HG03139 (cell line): ENCODE measurements around the gene RSAD2.
"Not testable (repeated sequence)": the region's sequence is repeated elsewhere in the genome, so short reads cannot be mapped to it uniquely, and the experiment has no call there.

Experiments
- ATAC-seq: cut with Tn5 transposase; IDR thresholded peaks from one replicate; pipeline ENCODE4 v1.9.1; 2021; ENCODE audit not compliant: unreplicated experiment

Gene RSAD2

DNA sequence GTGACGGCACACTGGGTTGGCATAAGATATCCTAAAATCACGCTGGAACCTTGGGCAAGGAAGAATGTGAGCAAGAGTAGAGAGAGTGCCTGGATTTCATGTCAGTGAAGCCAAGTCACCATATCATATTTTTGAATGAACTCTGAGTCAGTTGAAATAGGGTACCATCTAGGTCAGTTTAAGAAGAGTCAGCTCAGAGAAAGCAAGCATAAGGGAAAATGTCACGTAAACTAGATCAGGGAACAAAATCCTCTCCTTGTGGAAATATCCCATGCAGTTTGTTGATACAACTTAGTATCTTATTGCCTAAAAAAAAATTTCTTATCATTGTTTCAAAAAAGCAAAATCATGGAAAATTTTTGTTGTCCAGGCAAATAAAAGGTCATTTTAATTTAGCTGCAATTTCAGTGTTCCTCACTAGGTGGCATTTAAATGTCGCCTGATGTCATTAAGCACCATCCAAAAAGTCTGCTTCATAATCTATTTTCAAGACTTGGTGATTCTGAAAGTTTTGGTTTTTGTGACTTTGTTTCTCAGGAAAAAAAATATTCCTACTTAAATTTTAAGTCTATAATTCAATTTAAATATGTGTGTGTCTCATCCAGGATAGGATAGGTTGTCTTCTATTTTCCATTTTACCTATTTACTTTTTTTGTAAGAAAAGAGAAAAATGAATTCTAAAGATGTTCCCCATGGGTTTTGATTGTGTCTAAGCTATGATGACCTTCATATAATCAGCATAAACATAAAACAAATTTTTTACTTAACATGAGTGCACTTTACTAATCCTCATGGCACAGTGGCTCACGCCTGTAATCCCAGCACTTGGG, 19.6 kb downstream of the RSAD2 start:
- no peak for ATAC-seq

DNA sequence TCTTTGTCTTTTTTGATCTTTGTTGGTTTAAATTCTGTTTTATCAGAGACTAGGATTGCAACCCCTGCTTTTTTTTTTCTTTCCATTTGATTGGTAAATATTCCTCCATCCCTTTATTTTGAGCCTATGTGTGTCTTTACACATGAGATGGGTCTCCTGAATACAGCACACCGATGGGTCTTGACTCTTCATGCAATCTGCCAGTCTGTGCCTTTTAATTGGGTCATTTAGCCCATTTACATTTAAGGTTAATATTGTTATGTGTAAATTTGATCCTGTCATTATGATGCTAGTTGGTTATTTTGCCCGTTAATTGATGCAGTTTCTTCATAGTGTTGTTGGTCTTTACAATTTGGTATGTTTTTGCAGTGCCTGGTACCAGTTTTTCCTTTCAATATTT, 25.0 kb downstream of the RSAD2 start:
- not testable (repeated sequence) for ATAC-seq

DNA sequence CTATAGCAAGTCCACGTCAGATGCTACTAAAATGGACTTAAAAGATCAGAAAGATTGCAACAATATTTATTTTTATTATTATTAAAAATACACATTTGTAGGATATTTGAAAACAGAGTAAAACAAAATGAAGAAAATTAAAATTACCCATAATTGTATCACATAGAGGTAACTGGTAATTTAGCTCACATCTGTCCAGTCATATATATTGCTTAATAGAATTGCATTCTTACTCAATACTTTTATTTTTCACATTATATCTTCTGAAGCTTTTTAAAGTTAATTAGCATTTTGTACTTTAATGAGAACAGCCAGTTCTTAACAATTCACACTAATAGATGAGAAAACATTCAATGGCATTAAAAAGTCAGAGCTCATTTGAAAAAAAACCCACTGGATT, 28.1 kb downstream of the RSAD2 start:
- ATAC-seq: no peak

DNA sequence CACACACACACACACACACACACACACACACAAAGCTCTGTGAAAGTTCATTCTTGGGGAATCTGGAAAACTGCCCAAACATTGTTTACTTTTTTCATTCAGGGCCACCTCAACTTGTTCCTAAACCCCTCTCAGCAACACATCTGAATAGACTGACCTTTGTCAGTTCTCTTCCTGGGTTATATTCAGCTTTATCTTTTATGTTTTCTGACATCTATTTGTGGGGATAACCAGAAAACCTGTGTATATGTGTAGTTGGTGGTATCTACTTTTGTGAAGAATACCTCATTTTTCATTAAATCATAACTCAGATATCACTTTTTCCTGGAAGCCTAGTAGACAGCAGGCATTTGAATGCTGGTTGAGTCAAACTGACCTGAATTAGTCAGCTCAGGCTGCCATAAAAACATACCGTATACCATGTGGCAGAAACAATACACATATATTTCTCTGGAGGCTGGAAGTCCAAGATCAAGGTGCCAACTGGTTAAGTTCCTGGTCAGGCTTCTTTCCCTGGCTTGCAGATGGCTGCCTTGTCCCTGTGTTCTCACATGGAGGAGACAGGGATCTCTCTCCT, 28.7 kb downstream of the RSAD2 start:
- no peak for ATAC-seq

DNA sequence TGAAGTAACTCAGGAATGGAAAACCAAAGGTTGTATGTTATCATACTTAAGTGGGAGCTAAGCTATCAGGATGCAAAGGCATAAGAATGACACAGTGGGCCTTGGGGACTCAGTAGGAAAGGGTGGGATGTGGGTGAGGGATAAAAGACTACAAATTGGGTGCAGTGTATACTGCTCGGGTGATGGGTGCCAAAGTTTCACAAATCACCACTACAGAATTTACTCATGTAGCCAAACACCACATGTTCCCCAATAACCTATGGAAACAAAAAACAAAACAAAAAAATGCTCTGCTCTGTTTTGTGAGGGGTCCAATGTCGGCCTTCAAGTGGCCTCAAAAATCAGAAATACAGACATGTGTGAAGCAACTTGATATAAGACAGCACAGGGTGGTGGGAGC, 30.7 kb downstream of the RSAD2 start:
- no peak for ATAC-seq

DNA sequence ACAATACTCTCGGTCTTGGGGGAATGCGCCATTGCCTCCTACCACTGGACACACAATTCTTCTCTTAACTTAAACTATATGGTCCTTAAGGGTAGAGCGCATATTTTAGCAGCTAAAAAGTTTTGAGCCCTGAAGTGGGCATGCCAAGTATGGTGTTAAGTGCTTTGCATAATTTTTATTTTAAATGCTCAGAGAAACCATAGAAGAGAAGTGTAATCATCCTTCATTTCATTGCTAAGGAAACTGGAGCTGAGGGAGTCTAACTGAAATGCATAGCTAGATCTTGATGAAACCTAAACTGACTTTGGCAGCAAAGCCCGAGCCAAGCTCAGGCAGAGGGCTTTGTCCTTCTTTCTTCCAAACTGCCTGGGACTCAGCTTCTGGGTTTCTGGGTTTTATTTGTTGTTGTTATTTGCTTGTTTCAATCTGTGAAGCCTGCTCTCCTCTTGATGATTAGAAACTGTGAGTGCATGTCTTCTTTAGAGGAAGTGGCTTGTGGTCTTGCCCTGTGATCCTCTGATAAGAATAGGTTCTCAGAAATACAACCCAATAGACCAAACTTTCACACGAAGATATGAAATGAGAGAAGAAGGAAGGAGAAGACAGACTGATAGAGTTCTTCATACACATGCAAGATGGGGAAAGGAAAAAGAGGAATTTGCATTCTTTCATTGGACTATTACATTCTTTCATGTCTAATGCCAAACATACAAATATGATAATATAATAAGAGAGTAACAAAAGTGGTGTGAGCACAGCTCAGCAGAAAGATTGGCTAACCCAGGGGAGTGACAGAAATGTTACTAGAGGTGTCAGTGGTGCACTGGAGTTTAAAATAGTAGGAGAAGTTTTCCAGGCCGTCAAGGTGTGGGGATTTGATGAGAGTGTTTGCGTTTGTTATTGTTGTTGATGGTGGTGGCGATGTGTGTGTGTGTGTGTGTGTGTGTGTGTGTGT, 32.1 kb downstream of the RSAD2 start:
- ATAC-seq: peak; percentile 99

DNA sequence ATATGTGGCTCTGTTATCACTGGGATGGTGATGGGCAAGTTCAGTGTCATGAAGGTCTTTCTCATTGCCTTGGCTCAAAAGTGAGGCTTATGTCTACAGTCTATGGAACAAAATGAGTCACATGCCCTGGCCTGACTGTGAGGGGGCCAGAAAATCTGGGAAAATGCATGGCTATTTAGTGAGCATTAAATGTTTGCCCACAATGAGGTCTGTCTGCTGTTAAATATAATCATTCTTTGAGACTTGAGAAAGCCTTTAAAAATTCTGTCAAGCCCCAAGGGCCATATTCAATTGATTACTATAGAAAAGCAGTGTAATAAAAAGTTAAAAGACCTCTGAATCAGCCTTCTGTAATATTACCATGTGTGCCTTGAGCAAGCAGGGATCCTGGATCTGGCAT, 34.1 kb downstream of the RSAD2 start:
- ATAC-seq: no peak

DNA sequence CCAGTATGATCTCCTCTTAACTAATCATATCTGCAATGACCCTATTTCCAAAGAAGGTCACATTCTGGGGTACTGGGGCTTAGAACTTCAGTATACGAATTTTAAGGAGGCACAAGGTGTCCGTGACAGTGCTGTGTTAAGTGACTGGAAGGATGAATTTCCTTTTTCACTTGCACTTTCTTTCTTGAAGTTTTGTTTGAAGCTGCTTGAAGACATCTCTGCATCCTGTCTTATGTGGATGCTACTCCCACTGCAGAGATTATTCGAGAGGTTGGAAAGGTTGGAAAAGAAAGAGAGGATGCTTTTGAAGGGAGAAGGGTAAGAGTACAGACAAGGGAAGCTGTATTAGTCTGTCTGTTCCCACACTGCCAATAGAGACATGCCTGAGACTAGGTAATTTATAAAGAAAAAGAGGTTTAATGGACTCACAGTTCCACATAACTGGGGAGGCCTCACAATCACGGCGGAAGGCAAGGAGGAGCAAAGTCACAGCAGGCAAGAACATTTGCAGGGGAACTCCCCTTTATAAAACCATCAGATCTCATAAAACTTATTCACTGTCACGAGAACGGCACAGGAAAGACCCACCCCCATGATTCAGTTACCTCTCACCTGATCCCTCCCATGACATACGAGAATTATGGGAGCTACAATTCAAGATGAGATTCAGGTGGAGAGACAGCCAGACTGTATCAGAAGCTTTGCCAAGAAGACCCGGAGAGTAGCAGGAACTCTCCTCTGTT, 36.0 kb downstream of the RSAD2 start:
- no peak for ATAC-seq

DNA sequence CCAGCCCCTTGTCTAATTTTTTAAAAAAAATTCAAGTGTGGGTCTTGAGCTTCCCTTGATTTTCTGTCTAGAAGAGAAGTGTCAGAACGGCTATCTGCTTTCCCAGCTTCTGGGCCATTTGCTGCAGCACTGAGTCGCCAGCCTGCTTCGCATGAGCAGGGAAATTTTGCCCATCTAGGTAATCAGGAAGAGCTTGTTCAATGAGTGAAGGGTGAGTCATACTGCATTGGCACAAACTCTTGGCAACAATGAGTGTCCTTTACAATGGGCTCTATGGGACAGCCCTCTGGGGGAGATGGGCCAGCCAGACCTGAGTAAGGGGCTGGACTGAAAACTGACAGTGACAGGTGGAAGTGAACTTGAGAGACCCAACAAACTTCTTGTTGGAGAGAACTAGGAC, 37.3 kb downstream of the RSAD2 start:
- ATAC-seq: no peak

DNA sequence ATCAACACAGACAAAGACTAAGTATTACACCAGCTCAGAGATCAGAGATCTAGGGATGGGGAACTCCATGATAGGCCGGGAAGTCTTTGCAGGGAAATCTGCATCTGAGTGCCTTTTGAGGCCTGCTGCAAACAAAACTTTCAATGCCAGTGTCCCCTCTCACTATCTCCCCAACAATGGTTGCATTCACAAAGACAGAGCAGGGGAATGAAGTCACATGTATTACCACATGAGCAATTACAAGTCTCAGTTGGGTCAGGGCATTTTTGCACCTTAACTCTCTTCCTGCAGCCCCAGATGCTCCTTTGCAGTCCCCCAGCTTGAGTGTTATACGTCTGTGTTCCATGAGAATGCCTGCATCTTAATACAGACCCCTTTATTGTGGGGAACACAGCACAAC, 37.8 kb downstream of the RSAD2 start:
- no peak for ATAC-seq

DNA sequence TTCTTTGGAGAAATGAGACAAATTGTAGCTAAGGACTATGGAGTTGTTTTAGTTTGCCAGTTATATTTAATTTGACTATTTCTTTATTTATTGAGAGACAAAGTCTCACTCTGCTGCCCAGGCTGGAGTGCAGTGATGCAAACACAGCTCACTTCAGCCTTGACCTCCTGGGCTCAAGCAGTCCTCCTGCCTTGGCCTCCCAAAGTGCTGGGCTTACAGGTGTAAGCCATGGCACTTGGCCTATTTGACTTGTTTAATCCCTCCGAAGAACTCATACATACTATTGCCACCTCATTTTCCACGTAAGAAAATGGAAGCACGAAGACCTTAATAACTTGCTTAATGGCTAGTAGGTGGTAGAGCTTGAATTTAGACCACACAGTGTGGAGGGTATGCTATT, 38.6 kb downstream of the RSAD2 start:
- no peak for ATAC-seq

DNA sequence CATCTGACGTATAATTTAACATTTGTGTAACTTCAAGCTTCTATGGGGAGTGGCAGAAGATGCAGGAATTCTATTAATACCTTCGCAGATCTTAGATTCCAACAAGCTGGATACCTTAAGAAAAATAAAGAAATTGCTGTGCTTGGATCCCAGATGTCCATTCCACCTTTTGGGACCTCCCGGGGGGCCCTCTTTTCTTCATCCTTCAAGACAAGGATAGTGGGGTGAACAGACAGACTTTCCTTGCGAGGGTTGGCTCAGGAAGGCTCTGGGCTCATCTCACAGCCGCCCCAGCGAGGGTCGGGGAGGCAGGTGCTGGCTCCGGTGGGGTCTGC, 39.1 kb downstream of the RSAD2 start:
- no peak for ATAC-seq

DNA sequence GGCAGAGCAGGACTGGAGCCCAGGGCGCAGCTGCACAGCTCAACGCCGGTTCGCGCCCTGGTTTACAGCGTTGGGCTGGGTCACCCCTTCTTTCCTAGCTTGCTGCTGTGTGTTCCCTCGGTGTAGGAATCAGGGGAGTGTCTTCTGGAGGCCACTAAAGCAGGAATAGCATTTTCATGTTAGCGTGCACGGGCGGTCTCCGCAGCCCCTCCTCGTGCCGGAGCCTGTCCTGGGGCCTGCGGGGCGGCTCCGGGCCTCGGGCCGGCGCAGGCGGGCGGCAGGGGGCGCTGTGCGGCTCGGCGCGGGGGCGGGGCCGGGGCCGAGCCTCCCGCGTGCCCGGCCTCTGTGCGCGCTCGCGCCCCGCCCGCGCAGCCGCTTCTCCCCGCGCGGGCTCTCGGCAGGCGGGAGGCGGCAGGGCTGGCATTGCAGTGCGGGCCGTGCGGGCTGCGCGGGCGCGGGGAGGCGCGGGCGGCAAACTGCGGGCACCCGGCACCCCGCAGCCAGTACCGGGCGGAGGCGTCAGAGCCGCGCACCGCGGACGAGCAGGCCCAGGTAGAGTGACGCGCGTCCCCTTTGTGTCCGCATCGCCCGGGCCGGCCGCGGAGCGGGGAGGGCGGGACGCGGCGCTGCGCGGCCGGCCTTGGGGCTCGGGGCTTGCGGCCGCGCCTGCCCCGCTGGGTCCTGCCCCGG, 39.6 kb downstream of the RSAD2 start, which contains the start of gene RNF144A:
Gene RNF144A, plus strand, starts transcription at position 342 of the 690 bp plus-strand sequence. CDS start 79,515 bp downstream, outside the sequence.
- peak; percentile 75 for ATAC-seq

DNA sequence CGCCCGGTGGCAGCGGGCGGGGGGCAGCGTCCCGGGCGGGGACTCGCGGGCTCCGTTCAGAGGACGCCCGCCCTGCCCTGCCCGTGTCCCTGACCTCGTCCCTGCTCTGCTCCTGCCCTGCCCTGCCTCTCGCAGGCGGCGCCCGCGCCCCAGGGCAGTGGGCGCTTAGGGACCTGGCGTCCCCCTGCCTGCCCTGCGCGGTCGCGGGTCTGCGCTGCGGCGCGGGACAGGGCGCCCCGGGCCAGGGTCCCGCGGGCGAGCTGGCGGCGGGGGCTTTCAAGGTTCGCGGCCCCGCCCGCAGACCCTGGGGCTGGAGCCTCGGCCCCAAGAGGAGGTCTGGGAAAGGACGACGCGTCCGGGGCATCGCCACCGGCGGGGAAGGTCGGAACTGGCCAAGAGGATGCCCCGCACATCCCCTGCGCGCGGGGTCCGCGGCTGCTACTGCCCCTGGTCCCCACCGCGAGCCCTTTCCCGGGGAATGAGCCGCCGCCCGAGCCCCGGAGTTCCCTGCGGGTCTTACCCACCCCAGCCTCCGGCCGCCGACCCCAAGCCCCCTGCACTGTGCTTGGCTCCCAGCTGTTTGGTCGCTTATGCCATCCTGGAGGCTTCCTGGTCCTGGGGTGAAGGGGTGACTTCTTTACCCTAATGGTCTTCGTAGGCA, 40.3 kb downstream of the RSAD2 start:
- peak; percentile 8 for ATAC-seq

DNA sequence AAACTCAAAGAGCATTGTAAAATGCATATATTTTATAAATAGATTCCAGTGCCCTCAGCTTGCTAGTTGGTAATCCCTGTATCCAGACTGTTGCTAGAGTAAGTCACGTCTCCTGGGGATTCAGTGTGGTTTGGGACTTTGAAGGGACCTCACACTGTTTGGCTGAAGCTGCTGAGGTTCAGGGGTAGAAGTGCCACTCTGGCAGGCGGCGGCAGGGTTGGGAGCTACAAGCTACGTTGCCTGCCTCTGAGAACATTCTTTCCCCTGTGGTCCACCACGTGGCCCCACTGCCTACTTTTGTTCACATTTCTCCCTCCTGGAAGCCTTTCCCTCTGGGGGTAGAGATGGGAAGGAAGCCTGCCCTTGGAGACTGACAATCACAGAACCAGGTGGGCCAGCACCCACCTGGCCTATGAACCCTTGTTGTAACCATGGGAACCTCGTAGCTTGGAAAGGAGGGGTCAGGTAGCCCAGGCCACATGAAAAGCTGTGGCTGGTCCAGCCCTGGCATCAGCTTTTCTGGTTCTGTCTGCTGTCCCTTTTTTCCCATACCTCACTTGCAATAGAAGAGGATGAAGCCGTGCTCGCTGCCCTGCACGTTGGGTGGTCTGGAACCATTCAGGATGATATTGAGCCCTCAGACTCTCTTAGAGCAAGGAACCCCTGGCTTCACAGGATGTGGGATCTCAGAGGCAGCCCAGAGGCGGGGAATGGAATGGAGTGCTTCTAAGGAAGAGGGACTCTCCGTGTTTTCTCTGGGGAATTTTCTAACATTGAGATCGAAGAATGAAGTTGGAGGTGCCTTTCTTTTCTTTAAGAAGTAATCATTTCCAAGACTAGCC, 42.5 kb downstream of the RSAD2 start:
- ATAC-seq: no peak

DNA sequence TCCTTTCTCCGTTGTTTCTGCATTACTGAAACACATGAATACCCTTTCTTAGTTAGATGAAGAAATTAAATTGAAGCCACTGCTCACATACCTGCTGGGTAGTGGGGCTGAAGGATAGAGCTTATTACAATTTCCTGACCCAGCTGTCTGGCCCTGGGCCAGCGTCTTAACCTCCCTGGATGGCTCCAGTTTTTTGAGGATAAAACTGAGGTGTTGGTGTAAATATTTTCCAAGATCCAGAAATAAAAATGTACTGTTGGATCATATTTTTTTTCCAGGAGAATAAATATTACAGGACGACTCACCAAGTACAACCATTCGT, 43.1 kb downstream of the RSAD2 start:
- ATAC-seq: no peak

DNA sequence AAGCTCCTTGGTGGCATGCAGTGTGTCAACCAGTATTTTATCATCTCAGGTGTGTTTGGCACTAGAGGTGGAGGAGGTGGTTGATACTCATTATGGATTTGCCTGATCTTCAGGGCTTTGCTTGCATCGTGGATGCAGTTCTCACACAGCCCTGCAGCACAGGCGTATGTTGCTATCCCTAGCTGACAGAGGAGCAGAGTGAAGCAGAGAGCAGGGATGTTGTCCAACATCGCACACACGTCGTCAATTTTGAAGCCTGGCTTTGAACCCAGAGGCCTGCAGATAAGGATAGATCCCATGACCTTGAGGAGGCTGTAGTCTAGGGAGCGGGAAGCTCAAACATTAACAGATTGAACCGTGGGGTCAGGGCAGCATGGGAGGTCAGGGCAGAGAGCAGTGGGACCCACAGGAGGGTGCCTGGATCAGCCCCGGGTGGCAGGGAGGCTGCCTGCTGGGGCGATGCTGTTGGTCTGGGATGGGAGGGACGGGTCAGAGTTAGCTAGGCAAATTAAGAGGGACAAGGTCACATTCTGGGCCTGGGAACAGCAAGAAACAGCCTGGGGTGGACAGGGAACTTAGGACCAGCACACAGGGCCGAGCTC, 43.8 kb downstream of the RSAD2 start:
- no peak for ATAC-seq

DNA sequence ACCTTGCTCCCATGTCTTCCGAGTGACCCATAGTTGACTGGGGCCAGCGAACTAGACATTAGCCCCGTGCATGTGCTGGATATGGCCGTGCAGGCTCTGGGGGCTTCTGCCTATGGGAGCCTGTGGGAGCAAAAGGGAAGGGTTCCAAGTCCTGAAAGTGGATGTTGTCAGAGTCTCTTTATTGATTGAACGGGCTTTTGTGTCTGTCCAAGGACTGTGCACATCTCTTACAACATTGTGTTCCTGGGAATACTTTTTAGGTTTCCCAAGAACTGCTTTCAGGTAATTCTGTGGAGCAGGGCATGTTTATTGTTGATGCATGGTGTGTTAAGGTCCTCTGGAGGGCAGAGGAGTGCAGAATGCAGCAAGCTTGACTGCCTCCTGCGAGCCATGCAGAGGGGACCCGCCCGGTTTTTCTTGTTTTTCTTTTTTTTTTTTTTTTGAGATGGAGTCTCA, 44.7 kb downstream of the RSAD2 start:
- ATAC-seq: no peak

DNA sequence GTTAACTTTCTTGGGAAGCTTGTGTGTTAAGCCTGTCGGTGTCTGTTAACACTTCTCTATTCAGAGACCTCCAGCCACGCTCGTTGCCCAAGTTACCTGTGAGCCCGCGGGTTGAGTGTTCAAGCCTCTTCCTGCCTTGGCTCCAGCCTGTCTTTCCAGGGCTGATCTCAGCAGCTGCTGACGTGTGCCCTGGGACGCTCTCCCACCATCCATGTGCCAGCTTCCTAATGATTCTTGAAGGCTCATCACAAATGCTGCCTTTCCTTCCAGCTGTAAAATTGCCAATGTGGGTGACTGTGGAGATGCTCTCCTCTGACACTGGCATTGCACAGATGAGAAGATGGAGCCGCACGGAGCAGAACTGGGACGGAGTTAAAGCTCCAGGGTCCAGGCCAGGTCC, 45.7 kb downstream of the RSAD2 start:
- ATAC-seq: no peak
